Small intestine (tissue), 16 donors: ENCODE data around the gene FGFBP1. TPM values are rescaled to one million over a fixed set of nuclear protein-coding genes. Genes with fewer than 3 reads are reported as not detected.

Experiments
- DNase-seq, 2 donors: peaks; one replicate each; pipeline versions ENCODE4 v3.0.0 to v3.0.0-alpha.2; 2013
- FAIRE-seq: peaks from 2 replicates; lab custom pipeline; 2012; peaks lifted over from hg19 to GRCh38; lab: Jason Lieb, UNC
- H3K27ac ChIP-seq, 3 donors: one replicate each; pipeline ENCODE4 v1.5.1; 2013; ENCODE audit warnings: low read length in 2 of 3, mild to moderate bottlenecking in 2 of 3, control low read depth in 1 of 3, inconsistent platforms in 1 of 3, low read depth in 1 of 3, moderate library complexity in 1 of 3
- H3K27me3 ChIP-seq, 3 donors: one replicate each; pipeline ENCODE4 v1.6.1; 2013; ENCODE audit warnings: low read length in 3 of 3, inconsistent platforms in 1 of 3; ENCODE audit not compliant: control insufficient read depth in 3 of 3, insufficient read depth in 3 of 3
- H3K36me3 ChIP-seq, 3 donors: one replicate each; pipeline ENCODE4 v1.6.1; 2013; ENCODE audit warnings: low read length in 3 of 3, inconsistent platforms in 1 of 3, low read depth in 1 of 3, mild to moderate bottlenecking in 1 of 3, moderate library complexity in 1 of 3; ENCODE audit not compliant: control insufficient read depth in 3 of 3, insufficient read depth in 2 of 3
- H3K4me1 ChIP-seq, 3 donors: one replicate each; pipeline ENCODE4 v1.6.1; 2013; ENCODE audit warnings: low read length in 2 of 3, inconsistent platforms in 1 of 3, low read depth in 1 of 3, mild to moderate bottlenecking in 1 of 3, moderate library complexity in 1 of 3; ENCODE audit not compliant: control insufficient read depth in 3 of 3, insufficient read depth in 2 of 3
- H3K4me3 ChIP-seq, 3 donors: one replicate each; pipeline ENCODE4 v1.5.1; 2013; ENCODE audit warnings: low read length in 3 of 3, control low read depth in 1 of 3, inconsistent platforms in 1 of 3, low read depth in 1 of 3, mild to moderate bottlenecking in 1 of 3, moderate library complexity in 1 of 3
- H3K9me3 ChIP-seq, 2 donors: one replicate each; pipeline ENCODE4 v1.6.1; 2013; ENCODE audit warnings: low read depth in 1 of 2, low read length in 1 of 2; ENCODE audit not compliant: control insufficient read depth in 2 of 2, insufficient read depth in 1 of 2
- WGBS, 3 donors: extraction: QIAGEN DNeasy Blood & Tissue Kit; methylation state at CpG; one replicate each; pipeline ENCODE4 v1.1.7; 2013; 5-methylcytosine and 5-hydroxymethylcytosine counted together
- long read RNA-seq, 10 donors: transcript quantifications; one replicate each; lab custom pipeline, GENCODE V29; 2026
- polyA plus RNA-seq, 4 donors: library from polyadenylated mRNA; stranded (reverse) in 3 of 4; unstranded in 1 of 4; fragments of 200-250 nt in 3 of 4; fragments of 120-200 nt in 1 of 4; gene quantifications; one replicate each; pipeline versions ENCODE4 v1.2.1 to v1.2.3, GENCODE V29; 2013
- donor health status: healthy with polysubstance abuse.
- donor health status: control.
- donor health status: control.
- donor health status: Bipolar disorder and iron deficiency.
- donor health status: healthy.

Gene FGFBP1
- 1 to 10 TPM in 2 of 4 donors, under 1 TPM in 1, not detected in 1; 0.89 to 4.7 (median 1.6) TPM for polyA plus RNA-seq
- long read RNA-seq, donor 1: 0 reads
- long read RNA-seq, donor 2: 0 reads
- long read RNA-seq, donor 3: 0 reads
- long read RNA-seq, donor 4: 0 reads
- long read RNA-seq, donor 5: 0 reads
- long read RNA-seq, donor 6: 0 reads
- long read RNA-seq, donor 7: 0 reads
- long read RNA-seq, donor 8: 0 reads
- long read RNA-seq, donor 9: 0 reads
- long read RNA-seq, donor 10: 0 reads

DNA sequence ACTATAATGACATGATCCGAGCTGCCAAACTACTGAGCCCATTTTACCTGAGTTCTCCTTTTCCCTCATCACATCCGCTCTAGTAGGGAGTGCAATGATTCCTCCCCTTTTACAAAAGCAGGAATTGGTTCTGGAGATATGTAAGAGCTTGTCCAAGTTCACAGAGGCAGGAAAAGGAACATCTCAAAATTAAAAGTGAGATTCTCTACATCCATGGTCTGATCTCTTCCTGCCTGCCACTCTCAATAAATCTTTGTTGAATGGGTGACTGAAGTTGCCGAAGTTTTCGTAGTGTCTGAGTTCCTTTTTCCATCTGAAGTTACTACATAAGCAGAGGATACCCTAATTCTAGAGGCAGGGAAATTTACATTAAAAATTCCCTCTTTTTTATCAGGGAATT, at the start of gene FGFBP1:
TSS of gene FGFBP1 (minus strand) at position 101 of the 400 bp plus-strand sequence. CDS start 2,108 bp downstream, outside the sequence.
- no peaks in the 10 kb centered on the region for H3K36me3 ChIP-seq
- no peak for FAIRE-seq
- H3K27ac ChIP-seq: no peak within 1 kb of the TSS
- H3K27me3 ChIP-seq: peaks cover 0 to 3% (median 2%) of the 10 kb centered on the region in 3 donors
- H3K4me1 ChIP-seq: peaks cover 0 to 3% (median 3%) of the 10 kb centered on the region in 3 donors
- no peaks in the 10 kb centered on the region for H3K9me3 ChIP-seq
- no peak within 1 kb of the TSS for H3K4me3 ChIP-seq
- 24 to 49% (median 34%) methylated on average over 4 of the region's 4 CpGs for WGBS, 3 donors
- DNase-seq: no peak

DNA sequence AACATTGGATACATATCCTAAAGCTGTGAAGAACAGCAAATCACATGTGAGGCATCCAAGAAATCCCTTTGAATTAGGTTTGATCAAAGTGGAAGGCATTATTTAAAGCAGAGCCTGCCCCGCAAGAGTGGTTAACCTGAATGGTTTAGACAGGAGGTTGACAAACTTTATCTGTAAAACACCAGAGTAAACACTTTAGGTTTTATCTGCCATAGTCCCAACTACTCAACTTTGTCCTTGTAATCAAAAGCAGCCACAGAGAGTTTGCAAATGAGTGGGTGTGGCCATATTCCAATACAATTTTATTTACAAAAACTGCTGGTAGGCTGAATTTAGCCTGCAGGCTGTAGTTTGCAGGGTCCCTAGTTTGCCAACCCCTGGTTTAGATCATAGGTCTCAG, 49.7 kb upstream of the FGFBP1 start:
- H3K27ac ChIP-seq: no peak overlapping the region
- H3K9me3 ChIP-seq: no peaks in the 10 kb centered on the region
- peaks cover 0 to 10% (median 0%) of the 10 kb centered on the region in 3 donors for H3K36me3 ChIP-seq
- H3K27me3 ChIP-seq: no peaks in the 10 kb centered on the region
- FAIRE-seq: no peak
- 8 to 57% (median 55%) methylated on average over 1 of the region's 1 CpG for WGBS, 3 donors
- no peaks in the 10 kb centered on the region for H3K4me1 ChIP-seq
- no peak overlapping the region for H3K4me3 ChIP-seq
- peak in 1 of 2 donors; percentile 13 for DNase-seq

DNA sequence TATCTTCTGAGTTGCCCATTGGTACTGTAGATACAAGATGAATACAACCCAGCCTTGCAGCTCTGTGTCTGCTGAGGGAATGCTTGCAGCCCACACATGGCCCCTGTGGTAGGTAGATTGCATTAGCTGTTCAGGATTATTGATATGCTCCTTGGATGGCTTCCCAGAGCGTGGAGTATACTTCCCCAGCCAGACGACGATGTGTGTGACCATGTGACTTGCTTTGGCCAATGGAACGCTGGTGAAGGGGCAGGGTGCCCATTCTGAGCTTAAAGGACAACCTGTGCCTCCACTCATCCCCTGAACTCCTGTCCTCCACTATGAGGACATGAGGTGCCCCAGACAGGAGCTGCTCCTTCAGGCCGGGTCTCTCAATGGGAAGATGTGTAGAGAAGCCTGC, 48.4 kb upstream of the FGFBP1 start:
- FAIRE-seq (no peak), DNase-seq (no peak)
- WGBS, 3 donors: 47 to 67% (median 62%) methylated on average over 5 of the region's 5 CpGs

DNA sequence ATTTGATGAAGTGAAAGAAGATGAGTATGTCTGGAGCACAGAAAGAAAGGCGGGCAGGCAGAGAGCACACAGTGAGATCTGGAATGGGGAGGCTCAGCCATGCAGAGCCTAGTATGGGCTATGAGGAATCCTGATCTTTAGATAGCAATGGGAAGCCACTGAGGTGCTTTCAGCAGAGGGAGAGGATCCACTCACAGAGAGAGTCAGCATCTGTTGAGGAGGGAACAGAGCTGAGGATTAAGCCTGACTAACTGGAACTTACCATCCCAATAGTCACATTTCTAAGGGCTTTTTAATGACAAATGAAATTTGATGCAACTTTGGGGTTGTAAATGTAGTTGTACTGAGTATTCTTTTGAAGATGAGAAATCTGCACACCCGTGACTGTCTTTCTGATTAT, 45.1 kb upstream of the FGFBP1 start:
- DNase-seq: no peak
- Histone ChIP-seq H3K9me3 (no peaks in the 10 kb centered on the region), H3K4me3 (no peak overlapping the region), H3K27me3 (no peaks in the 10 kb centered on the region), H3K36me3 (peaks cover 0 to 2% (median 0%) of the 10 kb centered on the region in 3 donors), H3K4me1 (no peaks in the 10 kb centered on the region), H3K27ac (no peak overlapping the region)
- 79 to 87% (median 85%) methylated on average over 2 of the region's 2 CpGs for WGBS, 3 donors
- no peak for FAIRE-seq

More for the DNA sequence above, 48.4 kb upstream of the FGFBP1 start:
- Histone ChIP-seq H3K27me3 (no peaks in the 10 kb centered on the region), H3K9me3 (no peaks in the 10 kb centered on the region), H3K4me3 (no peak overlapping the region), H3K27ac (no peak overlapping the region), H3K36me3 (peaks cover 0 to 10% (median 0%) of the 10 kb centered on the region in 3 donors), H3K4me1 (no peaks in the 10 kb centered on the region)

DNA sequence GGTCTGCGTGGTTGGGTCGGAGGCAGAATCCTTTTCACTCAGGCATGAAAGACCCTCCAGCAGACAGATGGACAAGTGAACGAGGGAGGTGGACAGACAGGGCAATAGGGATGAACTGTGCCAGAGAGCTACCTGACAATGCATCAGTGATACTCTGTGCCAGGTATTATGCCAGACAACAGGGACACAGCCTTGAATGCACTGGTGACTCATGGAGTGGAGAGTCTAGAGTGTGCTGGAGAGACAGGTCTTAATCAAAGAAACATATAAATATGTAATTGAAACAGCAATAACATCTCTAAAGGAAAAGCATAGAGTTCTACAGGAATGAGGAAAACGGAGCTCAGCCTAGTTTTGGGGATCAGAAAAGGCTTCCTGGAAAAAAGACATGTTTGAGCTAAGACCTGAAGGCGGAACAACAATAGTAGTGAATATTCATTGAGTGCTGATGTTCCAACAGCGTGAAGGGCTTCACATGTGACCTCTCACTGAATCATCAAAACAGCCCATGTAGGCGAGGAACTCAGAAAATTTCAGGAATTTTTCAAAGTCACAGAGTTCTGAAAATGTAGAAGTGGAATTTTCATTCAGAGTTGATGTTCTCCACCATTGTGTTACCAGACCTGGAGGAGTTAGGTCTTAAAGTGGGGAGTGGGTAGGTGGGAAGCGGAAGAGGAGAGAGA, 44.4 kb upstream of the FGFBP1 start:
- Histone ChIP-seq H3K27me3 (no peaks in the 10 kb centered on the region), H3K27ac (no peak overlapping the region), H3K4me1 (no peaks in the 10 kb centered on the region), H3K36me3 (peaks cover 0 to 2% (median 0%) of the 10 kb centered on the region in 3 donors), H3K9me3 (no peaks in the 10 kb centered on the region), H3K4me3 (no peak overlapping the region)
- WGBS, 3 donors: 85 to 89% (median 86%) methylated on average over 8 of the region's 8 CpGs
- DNase-seq (no peak), FAIRE-seq (no peak)

DNA sequence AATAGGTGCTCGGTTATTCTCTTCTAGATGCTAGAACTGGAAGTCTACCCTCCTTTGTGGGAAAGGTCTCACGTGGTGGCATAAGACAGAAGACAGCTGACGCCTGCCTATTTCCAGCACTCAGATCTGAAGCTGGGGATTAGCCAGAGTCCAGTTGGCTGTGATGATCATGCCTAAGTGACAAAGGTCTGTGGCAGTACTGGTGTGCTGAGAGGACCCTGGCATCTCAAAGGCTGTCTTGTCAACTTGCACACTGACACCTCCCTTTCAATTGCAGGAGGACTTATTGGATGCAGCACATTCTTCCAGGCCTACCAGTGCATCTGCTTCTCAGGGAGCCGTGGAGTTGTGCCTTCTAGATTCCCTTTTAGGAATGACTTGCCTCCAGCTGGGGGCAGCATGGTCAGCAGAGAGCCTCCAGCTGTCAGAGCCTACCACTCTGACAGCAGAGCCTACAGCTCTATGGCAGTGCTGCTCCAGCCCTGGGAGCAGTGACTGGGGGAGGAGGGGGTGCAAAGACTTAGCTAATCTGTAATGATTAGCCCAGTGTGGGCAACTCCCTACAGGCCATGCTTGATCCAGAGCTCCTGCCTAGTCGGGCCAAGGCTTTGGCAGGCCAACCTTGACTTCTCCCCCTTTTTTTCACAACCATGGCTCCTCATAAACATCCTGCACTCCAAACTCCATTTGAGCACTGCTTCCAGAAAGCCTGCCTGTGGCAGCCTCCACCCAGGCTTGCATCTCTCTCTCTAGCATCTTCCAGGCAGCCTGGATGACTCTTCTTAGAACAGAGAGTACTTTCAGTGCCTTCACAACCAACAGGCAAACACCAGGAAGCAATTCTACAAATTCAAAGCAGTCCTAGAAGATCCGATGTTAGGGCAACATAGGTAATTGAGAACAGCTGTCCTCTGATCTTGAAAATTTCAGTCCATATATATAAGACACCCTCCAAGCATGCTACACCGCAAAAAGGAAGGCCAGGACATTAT, 38.2 kb upstream of the FGFBP1 start:
- Histone ChIP-seq H3K36me3 (peaks cover 0 to 2% (median 0%) of the 10 kb centered on the region in 3 donors), H3K27ac (no peak overlapping the region), H3K27me3 (no peaks in the 10 kb centered on the region), H3K4me1 (no peaks in the 10 kb centered on the region), H3K9me3 (no peaks in the 10 kb centered on the region), H3K4me3 (no peak overlapping the region)
- WGBS, 3 donors: 71 to 78% (median 71%) methylated on average over 7 of the region's 7 CpGs
- DNase-seq (no peak), FAIRE-seq (no peak)

DNA sequence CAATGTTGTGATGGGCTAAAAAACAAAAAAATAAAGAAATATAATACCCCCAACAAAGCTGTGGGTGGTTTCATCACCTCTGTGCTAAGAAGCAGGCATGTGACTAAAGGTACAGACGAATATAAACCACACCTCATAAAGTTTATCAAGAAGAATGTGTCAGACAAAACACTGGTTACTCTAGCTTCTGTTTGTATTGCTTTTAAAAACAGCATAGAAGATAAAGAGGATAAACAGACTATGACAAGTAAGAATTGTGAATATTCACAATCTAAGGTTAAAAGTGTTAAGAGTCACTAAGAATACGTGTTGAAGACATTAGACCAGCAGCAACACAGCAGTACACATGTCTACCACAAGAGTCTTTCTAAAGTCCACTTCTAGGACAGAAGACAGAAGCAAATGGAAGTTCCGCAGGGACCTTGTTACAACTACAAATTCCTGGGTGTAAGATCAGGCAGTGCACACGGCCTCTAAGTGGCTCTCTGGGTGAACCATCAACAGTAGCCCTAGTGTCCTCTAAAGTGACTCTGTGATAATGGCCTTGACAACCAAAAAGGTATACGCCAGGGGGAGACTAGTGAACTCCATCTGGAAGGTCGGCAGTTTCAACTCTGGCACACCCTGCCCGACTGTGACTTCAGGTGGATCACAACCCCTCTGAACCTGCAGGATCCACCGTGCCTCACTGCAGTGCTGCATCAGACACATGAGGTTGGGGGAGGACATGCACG, 32.7 kb upstream of the FGFBP1 start:
- Histone ChIP-seq H3K4me1 (no peaks in the 10 kb centered on the region), H3K27me3 (no peaks in the 10 kb centered on the region), H3K9me3 (peaks cover 0 to 4% of the 10 kb centered on the region in 2 donors), H3K4me3 (no peak overlapping the region), H3K36me3 (no peaks in the 10 kb centered on the region), H3K27ac (no peak overlapping the region)
- no peak for FAIRE-seq
- no peak for DNase-seq
- 74 to 83% (median 77%) methylated on average over 9 of the region's 9 CpGs for WGBS, 3 donors
